Adrenal gland (tissue), 12 donors: Measurements from ENCODE around the gene UQCC3. TPM values are rescaled to one million over a fixed set of nuclear protein-coding genes. Genes with fewer than 3 reads are reported as not detected.

Experiments
- DNase-seq, 7 donors: peaks; one replicate each; pipeline ENCODE4 v3.0.0-alpha.2; 2019 to 2020
- H3K27ac ChIP-seq, 5 donors: fragments of 200-600 bp; sonication (generic) in 4 of 5; 1 replicate in 3 of 5; 2 replicates in 2 of 5; pipeline versions ENCODE4 v1.5.1 to v1.8.0; 2016 to 2020; ENCODE audit warnings: mild to moderate bottlenecking in 1 of 5
- H3K27me3 ChIP-seq: fragments of 200-600 bp; 2 replicates; pipeline ENCODE4 v1.8.0; 2021
- H3K36me3 ChIP-seq, 2 donors: fragments of 200-600 bp; replicated peaks in 1 of 2; 1 replicate in 1 of 2; 2 replicates in 1 of 2; pipeline versions ENCODE4 v1.5.1 to v1.8.0; 2018 to 2022
- H3K4me1 ChIP-seq, 2 donors: fragments of 200-600 bp; replicated peaks in 1 of 2; 1 replicate in 1 of 2; 2 replicates in 1 of 2; pipeline versions ENCODE4 v1.5.1 to v1.8.0; 2018 to 2021
- H3K4me3 ChIP-seq, 4 donors: fragments of 200-600 bp; sonication (generic) in 3 of 4; one replicate each; pipeline ENCODE4 v1.5.1; 2016 to 2018
- H3K9me3 ChIP-seq, 3 donors: fragments of 200-600 bp; sonication (generic) in 1 of 3; replicated peaks in 1 of 3; 1 replicate in 2 of 3; 2 replicates in 1 of 3; pipeline versions ENCODE4 v1.5.1 to v1.8.0; 2016 to 2021
- POLR2A ChIP-seq, 2 donors: fragments of 450-650 bp; IDR thresholded peaks; one replicate each; pipeline ENCODE4 v1.6.1; 2017; ENCODE audit warnings: antibody characterized with exemption in 2 of 2, mild to moderate bottlenecking in 2 of 2, moderate library complexity in 1 of 2
- WGBS, 4 donors: extraction: QIAGEN DNeasy Blood & Tissue Kit in 2 of 4; methylation state at CpG; one replicate each; pipeline versions ENCODE4 v1.1.5 to v1.1.7; 2013 to 2017; 5-methylcytosine and 5-hydroxymethylcytosine counted together
- intact Hi-C, 2 donors: fragments of 100-400 bp; cut with DNase I; formaldehyde crosslinking; loops; one replicate each; pipeline versions ENCODE4 v1.14.1 to v1.15.0; 2022 to 2023
- polyA plus RNA-seq, 3 donors: library from polyadenylated mRNA; stranded (reverse); fragments of 200-250 nt in 2 of 3; fragments of 350-450 nt in 1 of 3; fragmentation: Illumina TruSeq in 1 of 3; extraction: RNeasy Lipid Tissue Mini Kit (QIAGEN cat#74804) in 1 of 3; gene quantifications; one replicate each; pipeline ENCODE4 v1.2.3, GENCODE V29; 2013 to 2014
- total RNA-seq, 9 donors: library from RNA; depleted of rRNA in 4 of 9; stranded (reverse); fragments of >200 nt in 4 of 9; fragments of 120-200 nt in 1 of 9; fragmentation: NEBNext Ultra II Directional in 1 of 9; extraction: Animal tissue kit (Norgen Biotek cat#: 25700) in 1 of 9; gene quantifications; one replicate each; pipeline versions ENCODE4 v1.1.0 to v1.2.4, GENCODE V29; 2013 to 2023
- TF ChIP-seq, protein P1 (sequence below), 6 experiments: fragments of 450-650 bp in 4 of 6; fragments of 200-600 bp in 2 of 6; sonication (generic) in 1 of 6; IDR thresholded peaks; 1 replicate in 5 of 6; 2 replicates in 1 of 6; pipeline versions ENCODE4 v1.5.1 to v1.8.0; 2016 to 2021; ENCODE audit warnings: antibody characterized with exemption in 6 of 6, mild to moderate bottlenecking in 2 of 6, moderate library complexity in 1 of 6
- donor health status: healthy with polysubstance abuse.
- donor health status: Bipolar disorder and iron deficiency.
- donor health status: DM: yes; HTN: yes; CAD: no.
- donor health status: DM: no; HTN: no; CAD: no.
- donor health status: DM: no; HTN: no; CAD: no.
- donor health status: DM: yes; HTN: yes; CAD: no.

Gene UQCC3
- total and polyA plus RNA-seq, 12 donors: 2.2 to 25.7 (median 15.8) TPM

DNA sequence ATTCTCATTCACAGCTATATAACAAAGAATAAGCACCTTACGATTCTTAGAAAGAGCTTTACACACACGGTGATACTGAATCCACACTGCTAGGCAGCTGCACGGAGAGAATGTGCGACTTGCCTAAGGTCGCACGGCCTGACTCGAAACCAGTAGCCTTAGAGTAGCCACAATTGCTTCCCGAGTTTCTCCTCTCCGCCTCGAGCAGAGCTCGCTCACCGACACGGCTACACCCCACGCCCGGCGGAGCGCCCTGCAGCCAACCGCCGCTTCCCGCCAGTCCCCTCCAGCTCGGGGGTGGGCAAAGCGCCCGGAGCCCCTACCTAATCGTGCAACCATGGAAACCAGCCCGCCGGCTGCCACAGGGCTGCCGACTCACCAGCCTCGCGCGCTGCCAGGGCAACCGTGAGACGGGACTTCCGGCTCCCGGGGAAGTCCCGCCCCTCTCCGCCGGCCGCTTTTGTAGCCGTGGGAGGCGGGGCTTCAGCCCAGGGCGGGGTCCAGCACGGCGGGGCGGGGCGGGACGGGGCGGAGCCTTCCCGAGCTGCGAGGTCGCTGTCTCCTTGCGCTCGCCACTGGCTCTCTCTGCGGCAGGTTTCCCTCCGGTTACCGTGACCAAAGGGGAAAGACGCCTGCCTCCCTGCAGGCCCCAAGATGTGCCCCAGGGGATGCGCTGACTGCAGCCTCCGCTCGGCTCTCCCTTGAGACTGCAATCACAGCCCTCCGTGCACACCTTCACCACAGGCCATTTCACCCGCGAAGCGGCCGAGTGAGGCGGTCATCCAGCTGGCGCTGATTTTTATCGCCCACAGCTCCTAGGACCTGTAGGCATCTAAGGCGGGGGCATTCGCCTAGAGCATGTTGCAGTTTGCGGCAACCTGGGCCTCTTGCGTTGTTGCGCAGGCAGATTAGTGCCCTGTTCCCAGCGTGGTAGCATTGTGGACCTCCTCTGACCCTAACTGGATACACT lies 34.7 kb downstream of the UQCC3 start:
- H3K4me1 ChIP-seq: peaks cover 22 to 32% of the 10 kb centered on the region in 2 donors
- peak overlapping the region; percentile 74 to 92 (median 82) for H3K27ac ChIP-seq
- 1 to 15% (median 3%) methylated on average over 19 to 73 of the region's 73 CpGs for WGBS, 4 donors

GRCh38 chr11:62706850-62707247 lies 35.4 kb downstream of the UQCC3 start:
- intact Hi-C loops: no loop called here
- H3K27ac ChIP-seq: peak overlapping the region; percentile 61 to 92 (median 82)
- H3K27me3 ChIP-seq: no peaks in the 10 kb centered on the region
- DNase-seq: peak in 2 of 7 donors; percentile 16 to 65
- WGBS, 4 donors: 51 to 57% (median 54%) methylated on average over 8 of the region's 8 CpGs
- H3K4me3 ChIP-seq: peak overlapping the region in 2 of 4 donors; percentile 39 to 69
- H3K36me3 ChIP-seq: peaks cover 0 to 20% of the 10 kb centered on the region in 2 donors
- no peak for TF ChIP-seq POLR2A (IDR thresholded peaks at IDR 0.05)
- TF ChIP-seq, protein P1, sequence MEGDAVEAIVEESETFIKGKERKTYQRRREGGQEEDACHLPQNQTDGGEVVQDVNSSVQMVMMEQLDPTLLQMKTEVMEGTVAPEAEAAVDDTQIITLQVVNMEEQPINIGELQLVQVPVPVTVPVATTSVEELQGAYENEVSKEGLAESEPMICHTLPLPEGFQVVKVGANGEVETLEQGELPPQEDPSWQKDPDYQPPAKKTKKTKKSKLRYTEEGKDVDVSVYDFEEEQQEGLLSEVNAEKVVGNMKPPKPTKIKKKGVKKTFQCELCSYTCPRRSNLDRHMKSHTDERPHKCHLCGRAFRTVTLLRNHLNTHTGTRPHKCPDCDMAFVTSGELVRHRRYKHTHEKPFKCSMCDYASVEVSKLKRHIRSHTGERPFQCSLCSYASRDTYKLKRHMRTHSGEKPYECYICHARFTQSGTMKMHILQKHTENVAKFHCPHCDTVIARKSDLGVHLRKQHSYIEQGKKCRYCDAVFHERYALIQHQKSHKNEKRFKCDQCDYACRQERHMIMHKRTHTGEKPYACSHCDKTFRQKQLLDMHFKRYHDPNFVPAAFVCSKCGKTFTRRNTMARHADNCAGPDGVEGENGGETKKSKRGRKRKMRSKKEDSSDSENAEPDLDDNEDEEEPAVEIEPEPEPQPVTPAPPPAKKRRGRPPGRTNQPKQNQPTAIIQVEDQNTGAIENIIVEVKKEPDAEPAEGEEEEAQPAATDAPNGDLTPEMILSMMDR (IDR thresholded peaks at IDR 0.05): no peak
- peaks cover 22 to 32% of the 10 kb centered on the region in 2 donors for H3K4me1 ChIP-seq
- no peaks in the 10 kb centered on the region for H3K9me3 ChIP-seq

More for the DNA sequence above, 34.7 kb downstream of the UQCC3 start:
- no peaks in the 10 kb centered on the region for H3K9me3 ChIP-seq
- H3K36me3 ChIP-seq: peaks cover 0 to 20% of the 10 kb centered on the region in 2 donors
- intact Hi-C loops: no loop called here
- H3K27me3 ChIP-seq: no peaks in the 10 kb centered on the region
- TF ChIP-seq, protein P1 (IDR thresholded peaks at IDR 0.05): no peak
- TF ChIP-seq POLR2A (IDR thresholded peaks at IDR 0.05): peak; percentile 66 to 75
- peak overlapping the region; percentile 25 to 69 (median 42) for H3K4me3 ChIP-seq
- DNase-seq: peak; percentile 95 to 98 (median 96)

GRCh38 chr11:62707277-62707861 lies 35.9 kb downstream of the UQCC3 start, which contains the start of the genes BSCL2 and GNG3:
BSCL2 (minus strand) TSS chr11:62707424; CDS start chr11:62707195, 229 bp downstream.
GNG3 (plus strand) TSS chr11:62707676; CDS start chr11:62708296, 620 bp downstream.
- Histone ChIP-seq H3K36me3 (peaks cover 0 to 22% of the 10 kb centered on the region in 2 donors), H3K4me1 (peaks cover 22 to 32% of the 10 kb centered on the region in 2 donors), H3K9me3 (no peaks in the 10 kb centered on the region), H3K27me3 (no peaks in the 10 kb centered on the region), H3K27ac (peak within 1 kb of the TSS; percentile 61 to 96 (median 82)), H3K4me3 (peak within 1 kb of the TSS in 2 of 4 donors; percentile 39 to 69)
- TF ChIP-seq, protein P1 (IDR thresholded peaks at IDR 0.05): no peak
- peak in 1 of 2 donors; percentile 53 for TF ChIP-seq POLR2A (IDR thresholded peaks at IDR 0.05)
- intact Hi-C loops: no loop called here
- 58 to 78% (median 68%) methylated on average over 9 to 10 of the region's 10 CpGs for WGBS, 4 donors
- DNase-seq: peak in 5 of 7 donors; percentile 36 to 94 (median 60)

GRCh38 chr11:62708392-62708791 lies 36.9 kb downstream of the UQCC3 start:
- Histone ChIP-seq H3K4me3 (peak overlapping the region in 1 of 4 donors; percentile 58), H3K36me3 (peaks cover 0 to 31% of the 10 kb centered on the region in 2 donors), H3K27ac (peak overlapping the region in 2 of 5 donors; percentile 90 to 96), H3K9me3 (no peaks in the 10 kb centered on the region), H3K4me1 (peaks cover 30 to 42% of the 10 kb centered on the region in 2 donors), H3K27me3 (no peaks in the 10 kb centered on the region)
- intact Hi-C loops: no loop called here
- WGBS, 4 donors: 60 to 89% (median 68%) methylated on average over 5 of the region's 5 CpGs
- DNase-seq: peak in 2 of 7 donors; percentile 16 to 63
- TF ChIP-seq, protein P1 (IDR thresholded peaks at IDR 0.05): no peak
- no peak for TF ChIP-seq POLR2A (IDR thresholded peaks at IDR 0.05)
